Liver (tissue), 9 donors: ENCODE measurements around the gene GCH1. TPM values are rescaled to one million over a fixed set of nuclear protein-coding genes. Genes with fewer than 3 reads are reported as not detected.

Source experiments
- DNase-seq: peaks from one replicate; pipeline ENCODE4 v3.0.0-alpha.2; 2017; ENCODE audit warnings: low spot score
- H3K27ac ChIP-seq, 2 donors: one replicate each; pipeline ENCODE4 v1.7.0; 2013; ENCODE audit warnings: inconsistent platforms in 2 of 2, low read length in 2 of 2, control low read depth in 1 of 2, low read depth in 1 of 2, mild to moderate bottlenecking in 1 of 2
- H3K27me3 ChIP-seq, 4 donors: one replicate each; pipeline versions ENCODE4 v1.6.1 to v1.7.0; 2013; ENCODE audit warnings: low read length in 3 of 4, inconsistent platforms in 1 of 4, mild to moderate bottlenecking in 1 of 4, moderate library complexity in 1 of 4; ENCODE audit not compliant: control insufficient read depth in 4 of 4, insufficient read depth in 4 of 4
- H3K36me3 ChIP-seq, 4 donors: one replicate each; pipeline versions ENCODE4 v1.6.1 to v1.7.0; 2013; ENCODE audit warnings: low read length in 3 of 4, mild to moderate bottlenecking in 3 of 4, low read depth in 1 of 4, moderate library complexity in 1 of 4; ENCODE audit not compliant: control insufficient read depth in 4 of 4, insufficient read depth in 3 of 4
- H3K4me1 ChIP-seq, 4 donors: one replicate each; pipeline versions ENCODE4 v1.6.1 to v1.7.0; 2013; ENCODE audit warnings: low read length in 3 of 4, mild to moderate bottlenecking in 3 of 4, moderate library complexity in 1 of 4; ENCODE audit not compliant: control insufficient read depth in 4 of 4, insufficient read depth in 4 of 4
- H3K4me3 ChIP-seq, 3 donors: one replicate each; pipeline versions ENCODE4 v1.6.1 to v1.7.0; 2013; ENCODE audit warnings: low read length in 3 of 3, control low read depth in 1 of 3, low read depth in 1 of 3, mild to moderate bottlenecking in 1 of 3
- H3K9ac ChIP-seq, 2 donors: one replicate each; pipeline ENCODE4 v1.7.0; 2013; ENCODE audit warnings: low read length in 2 of 2, mild to moderate bottlenecking in 2 of 2, moderate library complexity in 2 of 2, control low read depth in 1 of 2, low read depth in 1 of 2
- H3K9me3 ChIP-seq, 4 donors: one replicate each; pipeline versions ENCODE4 v1.6.1 to v1.7.0; 2013; ENCODE audit warnings: low read length in 3 of 4; ENCODE audit not compliant: control insufficient read depth in 4 of 4
- EGR1 ChIP-seq, 2 donors: IDR thresholded peaks; 2 replicates each; pipeline ENCODE4 v1.6.1; 2016 to 2018; ENCODE audit warnings: antibody characterized with exemption in 2 of 2, low read depth in 2 of 2
- FOXA1 ChIP-seq: IDR thresholded peaks from 2 replicates; pipeline ENCODE4 v1.6.1; 2016; ENCODE audit warnings: antibody characterized with exemption
- FOXA2 ChIP-seq: IDR thresholded peaks from 2 replicates; pipeline ENCODE4 v1.6.1; 2016; ENCODE audit warnings: antibody characterized with exemption
- GABPA ChIP-seq, 2 donors: IDR thresholded peaks in 1 of 2; conservative IDR thresholded peaks in 1 of 2; 2 replicates each; pipeline ENCODE4 v1.6.1; 2016; ENCODE audit warnings: antibody characterized with exemption in 2 of 2, mild to moderate bottlenecking in 1 of 2, moderate library complexity in 1 of 2
- HNF4A ChIP-seq, 2 donors: conservative IDR thresholded peaks; 2 replicates each; pipeline ENCODE4 v1.6.1; 2016; ENCODE audit warnings: antibody characterized with exemption in 2 of 2, mild to moderate bottlenecking in 2 of 2
- HNF4G ChIP-seq: IDR thresholded peaks from 2 replicates; pipeline ENCODE4 v1.6.1; 2016; ENCODE audit warnings: antibody characterized with exemption
- JUND ChIP-seq, 2 donors: IDR thresholded peaks; 2 replicates each; pipeline ENCODE4 v1.6.1; 2016; ENCODE audit warnings: antibody characterized with exemption in 2 of 2
- NR2F2 ChIP-seq: IDR thresholded peaks from 2 replicates; pipeline ENCODE4 v1.6.1; 2016; ENCODE audit warnings: antibody characterized with exemption
- RAD21 ChIP-seq, 2 donors: IDR thresholded peaks; 2 replicates each; pipeline ENCODE4 v1.6.1; 2016; ENCODE audit warnings: antibody characterized with exemption in 2 of 2, mild to moderate bottlenecking in 2 of 2
- RXRA ChIP-seq, 2 donors: IDR thresholded peaks; 2 replicates each; pipeline ENCODE4 v1.6.1; 2017 to 2018; ENCODE audit warnings: antibody characterized with exemption in 2 of 2, mild to moderate bottlenecking in 1 of 2
- SP1 ChIP-seq: IDR thresholded peaks from 2 replicates; pipeline ENCODE4 v1.6.1; 2018; ENCODE audit warnings: antibody characterized with exemption, mild to moderate bottlenecking
- TAF1 ChIP-seq: conservative IDR thresholded peaks from 2 replicates; pipeline ENCODE4 v1.6.1; 2016; ENCODE audit warnings: antibody characterized with exemption, mild to moderate bottlenecking
- YY1 ChIP-seq: IDR thresholded peaks from 2 replicates; pipeline ENCODE4 v1.6.1; 2016; ENCODE audit warnings: antibody characterized with exemption, mild to moderate bottlenecking
- WGBS: extraction: QIAGEN DNeasy Blood & Tissue Kit; methylation state at CpG from one replicate; pipeline ENCODE4 v1.1.7; 2013; 5-methylcytosine and 5-hydroxymethylcytosine counted together
- polyA plus RNA-seq, 2 donors: library from polyadenylated mRNA; stranded (reverse) in 1 of 2; unstranded in 1 of 2; fragments of 200-250 nt in 1 of 2; fragments of >200 nt in 1 of 2; fragmentation: Nextera tagmentation in 1 of 2; extraction: Ambion mirVana in 1 of 2; gene quantifications; one replicate each; pipeline versions ENCODE4 v1.2.1 to v1.2.3, GENCODE V29; 2013 to 2015
- total RNA-seq, 2 donors: library from RNA; depleted of rRNA; stranded (reverse); fragments of >200 nt; gene quantifications; one replicate each; pipeline ENCODE4 v1.2.3, GENCODE V29; 2014
- TF ChIP-seq, protein P1 (sequence below): IDR thresholded peaks from 2 replicates; pipeline ENCODE4 v1.6.1; 2016; ENCODE audit warnings: antibody characterized with exemption, mild to moderate bottlenecking
- TF ChIP-seq, protein P2 (sequence below): IDR thresholded peaks from 2 replicates; pipeline ENCODE4 v1.6.1; 2016; ENCODE audit warnings: antibody characterized with exemption
- TF ChIP-seq, protein P3 (sequence below): IDR thresholded peaks from 2 replicates; pipeline ENCODE4 v1.6.1; 2016; ENCODE audit warnings: antibody characterized with exemption
- TF ChIP-seq, protein P4 (sequence below): fragments of 150-350 bp; IDR thresholded peaks from 2 replicates; pipeline ENCODE4 v1.5.1; 2017; ENCODE audit warnings: improper control_type of control experiment, low read depth, low read length; ENCODE audit not compliant: missing input control
- TF ChIP-seq, protein P5 (sequence below): IDR thresholded peaks from 2 replicates; pipeline ENCODE4 v1.6.1; 2016; ENCODE audit warnings: antibody characterized with exemption
- donor health status: healthy.
- donor health status: healthy.
- donor health status: healthy.
- donor health status: healthy.
- donor health status: healthy.

Gene GCH1
- total and polyA plus RNA-seq, 4 donors: 19.7 to 60.0 (median 37.0) TPM

DNA sequence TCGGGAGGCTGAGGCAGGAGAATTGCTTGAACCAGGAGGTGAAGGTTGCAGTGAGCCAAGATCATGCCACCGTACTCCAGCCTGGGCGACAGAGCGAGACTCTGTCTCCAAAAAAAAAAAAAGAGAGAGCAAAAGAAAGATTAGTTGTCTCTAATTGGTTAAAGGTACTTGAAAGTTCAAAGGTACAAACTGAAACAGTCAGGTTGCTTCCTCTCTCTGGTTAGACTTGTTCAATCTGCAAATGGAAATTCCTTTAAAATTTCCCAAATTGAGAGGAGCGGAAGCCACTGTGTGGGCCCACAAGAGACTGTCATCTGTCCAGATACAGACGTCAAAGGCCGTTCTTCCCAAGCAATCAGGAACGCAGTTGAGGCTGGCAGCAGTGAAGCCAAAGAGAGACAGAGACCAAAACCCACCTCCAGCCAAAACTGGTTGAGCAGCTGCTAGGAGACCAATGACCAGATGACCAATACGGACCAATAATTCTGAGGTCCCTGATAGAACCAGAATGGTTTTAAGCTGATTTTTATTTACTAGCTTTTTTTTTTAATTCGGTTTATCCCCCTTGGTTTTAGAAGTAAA is 63.6 kb downstream of the GCH1 start:
- peaks cover 0 to 9% (median 2%) of the 10 kb centered on the region in 4 donors for H3K36me3 ChIP-seq
- H3K9ac ChIP-seq: peak overlapping the region in 1 of 2 donors; percentile 69
- no peaks in the 10 kb centered on the region for H3K9me3 ChIP-seq
- H3K4me1 ChIP-seq: peaks cover 17 to 90% (median 70%) of the 10 kb centered on the region in 4 donors
- H3K27ac ChIP-seq: peak overlapping the region; percentile 72 to 76
- TF ChIP-seq, protein P1, sequence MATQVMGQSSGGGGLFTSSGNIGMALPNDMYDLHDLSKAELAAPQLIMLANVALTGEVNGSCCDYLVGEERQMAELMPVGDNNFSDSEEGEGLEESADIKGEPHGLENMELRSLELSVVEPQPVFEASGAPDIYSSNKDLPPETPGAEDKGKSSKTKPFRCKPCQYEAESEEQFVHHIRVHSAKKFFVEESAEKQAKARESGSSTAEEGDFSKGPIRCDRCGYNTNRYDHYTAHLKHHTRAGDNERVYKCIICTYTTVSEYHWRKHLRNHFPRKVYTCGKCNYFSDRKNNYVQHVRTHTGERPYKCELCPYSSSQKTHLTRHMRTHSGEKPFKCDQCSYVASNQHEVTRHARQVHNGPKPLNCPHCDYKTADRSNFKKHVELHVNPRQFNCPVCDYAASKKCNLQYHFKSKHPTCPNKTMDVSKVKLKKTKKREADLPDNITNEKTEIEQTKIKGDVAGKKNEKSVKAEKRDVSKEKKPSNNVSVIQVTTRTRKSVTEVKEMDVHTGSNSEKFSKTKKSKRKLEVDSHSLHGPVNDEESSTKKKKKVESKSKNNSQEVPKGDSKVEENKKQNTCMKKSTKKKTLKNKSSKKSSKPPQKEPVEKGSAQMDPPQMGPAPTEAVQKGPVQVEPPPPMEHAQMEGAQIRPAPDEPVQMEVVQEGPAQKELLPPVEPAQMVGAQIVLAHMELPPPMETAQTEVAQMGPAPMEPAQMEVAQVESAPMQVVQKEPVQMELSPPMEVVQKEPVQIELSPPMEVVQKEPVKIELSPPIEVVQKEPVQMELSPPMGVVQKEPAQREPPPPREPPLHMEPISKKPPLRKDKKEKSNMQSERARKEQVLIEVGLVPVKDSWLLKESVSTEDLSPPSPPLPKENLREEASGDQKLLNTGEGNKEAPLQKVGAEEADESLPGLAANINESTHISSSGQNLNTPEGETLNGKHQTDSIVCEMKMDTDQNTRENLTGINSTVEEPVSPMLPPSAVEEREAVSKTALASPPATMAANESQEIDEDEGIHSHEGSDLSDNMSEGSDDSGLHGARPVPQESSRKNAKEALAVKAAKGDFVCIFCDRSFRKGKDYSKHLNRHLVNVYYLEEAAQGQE: no peak
- no peak for TF ChIP-seq GABPA (IDR thresholded peaks at IDR 0.05 in 1 of 2, conservative IDR thresholded peaks at IDR 0.05 in 1 of 2)
- TF ChIP-seq, protein P2, sequence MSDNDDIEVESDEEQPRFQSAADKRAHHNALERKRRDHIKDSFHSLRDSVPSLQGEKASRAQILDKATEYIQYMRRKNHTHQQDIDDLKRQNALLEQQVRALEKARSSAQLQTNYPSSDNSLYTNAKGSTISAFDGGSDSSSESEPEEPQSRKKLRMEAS: no peak
- peak; percentile 51 to 67 for TF ChIP-seq HNF4A (conservative IDR thresholded peaks at IDR 0.05)
- TF ChIP-seq HNF4G: peak; percentile 38
- no peak for TF ChIP-seq RAD21 (IDR thresholded peaks at IDR 0.05)
- TF ChIP-seq TAF1: peak; percentile 20
- peak; percentile 56 for TF ChIP-seq SP1
- peak; percentile 9 to 14 for TF ChIP-seq JUND (IDR thresholded peaks at IDR 0.05)
- TF ChIP-seq, protein P3, sequence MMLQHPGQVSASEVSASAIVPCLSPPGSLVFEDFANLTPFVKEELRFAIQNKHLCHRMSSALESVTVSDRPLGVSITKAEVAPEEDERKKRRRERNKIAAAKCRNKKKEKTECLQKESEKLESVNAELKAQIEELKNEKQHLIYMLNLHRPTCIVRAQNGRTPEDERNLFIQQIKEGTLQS: no peak
- peak; percentile 38 to 41 for TF ChIP-seq RXRA (IDR thresholded peaks at IDR 0.05)
- TF ChIP-seq EGR1 (IDR thresholded peaks at IDR 0.05; ENCODE audit: low read depth in 2 of 2): peak in 1 of 2 donors; percentile 34
- whole genome bisulfite sequencing: 47% methylated on average over 10 of the region's 10 CpGs
- H3K27me3 ChIP-seq: no peaks in the 10 kb centered on the region
- H3K4me3 ChIP-seq: no peak overlapping the region
- no peak for DNase-seq

DNA sequence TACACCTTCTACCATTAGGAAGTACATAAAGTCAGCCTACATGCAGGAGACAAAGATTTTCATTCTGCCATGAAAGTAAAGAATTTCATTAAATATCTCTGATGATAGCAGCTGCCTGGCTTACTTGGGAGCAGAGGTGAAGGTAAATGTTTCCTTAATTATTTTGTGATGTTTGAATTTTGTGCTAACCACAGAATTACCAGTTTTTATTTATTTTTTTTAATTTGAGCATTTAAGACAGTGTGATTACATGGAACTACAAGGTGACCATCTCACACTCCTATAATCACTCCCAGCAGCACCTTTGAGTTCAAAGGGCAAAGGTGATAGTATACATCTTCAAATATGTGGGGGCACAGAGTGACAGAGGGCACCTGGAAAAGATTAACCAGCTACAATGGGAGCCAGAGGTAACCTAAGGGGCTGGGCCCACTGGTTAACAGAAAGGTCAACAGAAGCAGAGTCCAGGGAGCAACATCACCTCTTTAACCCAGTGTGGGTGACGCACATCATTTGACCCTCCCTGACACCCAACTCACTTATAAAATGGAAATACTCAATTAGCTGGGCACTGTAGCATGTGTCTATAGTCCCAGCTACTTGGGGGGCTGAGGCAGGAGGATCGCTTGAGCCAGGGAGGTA is 65.0 kb downstream of the GCH1 start:
- WGBS: 34% methylated on average over 2 of the region's 2 CpGs
- peak overlapping the region in 1 of 2 donors; percentile 58 for H3K9ac ChIP-seq
- DNase-seq: peak; percentile 50
- peak overlapping the region; percentile 57 to 76 for H3K27ac ChIP-seq
- H3K4me1 ChIP-seq: peaks cover 17 to 76% (median 68%) of the 10 kb centered on the region in 4 donors
- no peak overlapping the region for H3K4me3 ChIP-seq
- no peaks in the 10 kb centered on the region for H3K9me3 ChIP-seq
- H3K27me3 ChIP-seq: no peaks in the 10 kb centered on the region
- H3K36me3 ChIP-seq: peaks cover 0 to 5% (median under 1%) of the 10 kb centered on the region in 4 donors
- peak; percentile 89 for TF ChIP-seq HNF4G
- peak; percentile 87 to 94 for TF ChIP-seq JUND (IDR thresholded peaks at IDR 0.05)
- TF ChIP-seq, protein P4, sequence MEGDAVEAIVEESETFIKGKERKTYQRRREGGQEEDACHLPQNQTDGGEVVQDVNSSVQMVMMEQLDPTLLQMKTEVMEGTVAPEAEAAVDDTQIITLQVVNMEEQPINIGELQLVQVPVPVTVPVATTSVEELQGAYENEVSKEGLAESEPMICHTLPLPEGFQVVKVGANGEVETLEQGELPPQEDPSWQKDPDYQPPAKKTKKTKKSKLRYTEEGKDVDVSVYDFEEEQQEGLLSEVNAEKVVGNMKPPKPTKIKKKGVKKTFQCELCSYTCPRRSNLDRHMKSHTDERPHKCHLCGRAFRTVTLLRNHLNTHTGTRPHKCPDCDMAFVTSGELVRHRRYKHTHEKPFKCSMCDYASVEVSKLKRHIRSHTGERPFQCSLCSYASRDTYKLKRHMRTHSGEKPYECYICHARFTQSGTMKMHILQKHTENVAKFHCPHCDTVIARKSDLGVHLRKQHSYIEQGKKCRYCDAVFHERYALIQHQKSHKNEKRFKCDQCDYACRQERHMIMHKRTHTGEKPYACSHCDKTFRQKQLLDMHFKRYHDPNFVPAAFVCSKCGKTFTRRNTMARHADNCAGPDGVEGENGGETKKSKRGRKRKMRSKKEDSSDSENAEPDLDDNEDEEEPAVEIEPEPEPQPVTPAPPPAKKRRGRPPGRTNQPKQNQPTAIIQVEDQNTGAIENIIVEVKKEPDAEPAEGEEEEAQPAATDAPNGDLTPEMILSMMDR: no peak
- TF ChIP-seq, protein P3: peak; percentile 72
- TF ChIP-seq RXRA (IDR thresholded peaks at IDR 0.05): peak; percentile 97 to 98
- TF ChIP-seq TAF1: peak; percentile 17
- TF ChIP-seq EGR1 (IDR thresholded peaks at IDR 0.05; ENCODE audit: low read depth in 2 of 2): peak; percentile 53 to 77
- TF ChIP-seq FOXA2: peak; percentile 94
- peak; percentile 96 to 98 for TF ChIP-seq HNF4A (conservative IDR thresholded peaks at IDR 0.05)
- TF ChIP-seq, protein P5, sequence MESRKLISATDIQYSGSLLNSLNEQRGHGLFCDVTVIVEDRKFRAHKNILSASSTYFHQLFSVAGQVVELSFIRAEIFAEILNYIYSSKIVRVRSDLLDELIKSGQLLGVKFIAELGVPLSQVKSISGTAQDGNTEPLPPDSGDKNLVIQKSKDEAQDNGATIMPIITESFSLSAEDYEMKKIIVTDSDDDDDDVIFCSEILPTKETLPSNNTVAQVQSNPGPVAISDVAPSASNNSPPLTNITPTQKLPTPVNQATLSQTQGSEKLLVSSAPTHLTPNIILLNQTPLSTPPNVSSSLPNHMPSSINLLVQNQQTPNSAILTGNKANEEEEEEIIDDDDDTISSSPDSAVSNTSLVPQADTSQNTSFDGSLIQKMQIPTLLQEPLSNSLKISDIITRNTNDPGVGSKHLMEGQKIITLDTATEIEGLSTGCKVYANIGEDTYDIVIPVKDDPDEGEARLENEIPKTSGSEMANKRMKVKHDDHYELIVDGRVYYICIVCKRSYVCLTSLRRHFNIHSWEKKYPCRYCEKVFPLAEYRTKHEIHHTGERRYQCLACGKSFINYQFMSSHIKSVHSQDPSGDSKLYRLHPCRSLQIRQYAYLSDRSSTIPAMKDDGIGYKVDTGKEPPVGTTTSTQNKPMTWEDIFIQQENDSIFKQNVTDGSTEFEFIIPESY: peak; percentile 86
- peak; percentile 97 for TF ChIP-seq SP1
- peak in 1 of 2 donors; percentile 29 for TF ChIP-seq GABPA (IDR thresholded peaks at IDR 0.05 in 1 of 2, conservative IDR thresholded peaks at IDR 0.05 in 1 of 2)
- TF ChIP-seq FOXA1: peak; percentile 92
- TF ChIP-seq YY1: peak; percentile 90
- peak; percentile 98 for TF ChIP-seq NR2F2
- TF ChIP-seq, protein P2: peak; percentile 96
